ENCODE data around the gene GLRX3. TPM values are rescaled to one million over a fixed set of nuclear protein-coding genes. Genes with fewer than 3 reads are reported as not detected.

The GLRX3 gene
- total and polyA plus RNA-seq, 10 of the 15 experiments (the other 5 are each of a cell fraction or from before 2014, with no cell fraction given), result 94.7 to 209 (median 131) TPM

GRCh38 chr10:130167193-130167592 is 31.0 kb downstream of the GLRX3 start:
- Histone ChIP-seq H4K20me1 (ENCODE audit: control insufficient read depth, insufficient read depth) (no peaks in the 10 kb centered on the region), H3K79me2 (ENCODE audit: control insufficient read depth, insufficient read depth, low read length) (no peaks in the 10 kb centered on the region), H3K4me2 (ENCODE audit: control insufficient read depth, insufficient read depth) (no peak overlapping the region), H2AFZ (ENCODE audit: control insufficient read depth, low read depth, low read length) (no peak overlapping the region), H3K9me3 (replicated peaks; ENCODE audit: control insufficient read depth, insufficient read depth, low read length) (no peaks in the 10 kb centered on the region), H3K27me3 (replicated peaks in 1 of 2; ENCODE audit: control insufficient read depth in 2 of 2, insufficient read depth in 2 of 2, low read length in 1 of 2) (no peaks in the 10 kb centered on the region), H3K27ac (ENCODE audit: control insufficient read depth, insufficient read depth) (no peak overlapping the region), H3K4me1 (ENCODE audit: control insufficient read depth, insufficient read depth, low read length) (0 out of 2 replicates have a peak, but pooled peaks cover 2% of the 10 kb centered on the region), H3K4me3 (no peak overlapping the region), H3K9ac (ENCODE audit: control insufficient read depth, insufficient read depth, low read length) (no peak overlapping the region), H3K36me3 (ENCODE audit: control insufficient read depth in 2 of 2, insufficient read depth in 2 of 2, low read length in 1 of 2) (peaks cover 4 to 25% of the 10 kb centered on the region in 2 experiments)
- ChIA-PET CTCF (no interaction called here), POLR2A (interaction anchor here (0.6 kb wide), 1 partner anchor 121 kb away, joined by 4 read pairs; no protein-coding TSS in a partner anchor), SMC1A (ENCODE audit: uncharacterized antibody, unreplicated experiment) (interaction anchor here (1.1 kb wide), 1 partner anchor 57 kb away, joined by 3 read pairs; no protein-coding TSS in a partner anchor), RAD21 (ENCODE audit: unreplicated experiment) (no interaction called here)
- DNase-seq (ENCODE audit: low read depth, low spot score) (no peak), ATAC-seq (no peak), FAIRE-seq (no peak)
- 100% methylated on average over 7 of the region's 7 CpGs for WGBS (ENCODE audit: insufficient coverage, insufficient replicate concordance, low lambda C conversion rate, missing lambda C conversion rate)
- in situ Hi-C loops (cut with MboI), result no loop called here
- BruUV-seq (replicated peaks), result no TSS peak
- intact Hi-C loops (cut with micrococcal nuclease; ENCODE audit: unreplicated experiment), result no loop called here
- TF ChIP-seq MLLT1 (IDR thresholded peaks at IDR 0.05) (no peak), RAD51 (IDR thresholded peaks at IDR 0.05) (no peak), BCL3 (IDR thresholded peaks at IDR 0.05; ENCODE audit: borderline replicate concordance, insufficient read depth, low read depth, low read length, poor library complexity, severe bottlenecking) (no peak), CBFB (IDR thresholded peaks at IDR 0.05; ENCODE audit: low read depth) (no peak), SREBF1 (IDR thresholded peaks at IDR 0.05; ENCODE audit: low read length) (no peak), HSF1 (IDR thresholded peaks at IDR 0.05; ENCODE audit: low read depth, low read length) (no peak), SMARCA5 (IDR thresholded peaks at IDR 0.05) (no peak), DPF2 (IDR thresholded peaks at IDR 0.05) (no peak), ZNF24 (IDR thresholded peaks at IDR 0.05) (no peak), ELK1 (IDR thresholded peaks at IDR 0.05; ENCODE audit: low read depth, low read length) (no peak), TCF3 (IDR thresholded peaks at IDR 0.05; ENCODE audit: borderline replicate concordance, insufficient read depth, low read depth, low read length) (no peak), ZSCAN29 (IDR thresholded peaks at IDR 0.05) (no peak), ZBTB4 (CRISPR knock-in tag; IDR thresholded peaks at IDR 0.05) (no peak)
